Measurements from ENCODE around the gene MON1A. TPM values are rescaled to one million over a fixed set of nuclear protein-coding genes. Genes with fewer than 3 reads are reported as not detected.
A peak's percentile ranks its signal among the peaks of the same experiment; 100 is the strongest.
"Not testable (repeated sequence)": the region's sequence is repeated elsewhere in the genome, so short reads cannot be mapped to it uniquely, and the experiment has no call there.

Gene MON1A
- total RNA-seq, 1 experiment from 2014 or later: 20.9 TPM

DNA sequence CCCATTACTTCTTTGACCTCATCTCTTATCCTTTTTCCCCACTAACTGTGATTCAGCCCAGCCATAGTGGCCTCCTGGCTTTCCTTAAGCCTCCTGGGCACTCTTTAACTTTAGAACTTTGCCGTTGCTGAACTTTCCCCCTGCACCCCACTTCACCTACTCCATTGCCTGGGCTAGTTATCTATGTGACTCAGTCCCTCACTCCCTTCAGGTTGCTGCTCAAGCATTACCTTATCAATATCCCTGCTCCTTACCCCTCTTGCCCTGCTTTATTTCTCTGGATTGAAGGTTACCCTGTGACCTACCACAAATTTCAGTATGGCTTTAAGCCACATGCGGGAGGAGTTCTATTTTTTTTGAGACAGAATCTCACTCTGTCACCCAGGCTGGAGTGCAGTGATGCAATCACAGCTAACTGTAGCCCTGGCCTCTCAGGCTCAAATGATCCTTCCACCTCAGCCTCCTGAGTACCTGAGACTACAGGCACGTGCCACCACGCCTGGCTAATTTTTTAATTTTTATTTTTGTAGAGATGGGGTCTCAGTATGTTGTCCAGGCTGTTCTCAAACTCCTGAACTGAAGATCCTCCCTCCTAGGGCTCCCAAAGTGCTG lies 3.4 kb downstream of the MON1A start:
- DNase-seq (ENCODE audit: low read depth): no peak
- in situ Hi-C loops (cut with HindIII; ENCODE audit: low pct_unique_long_range_greater_than_20kb, low sequenced_read_pairs): no loop called here

DNA sequence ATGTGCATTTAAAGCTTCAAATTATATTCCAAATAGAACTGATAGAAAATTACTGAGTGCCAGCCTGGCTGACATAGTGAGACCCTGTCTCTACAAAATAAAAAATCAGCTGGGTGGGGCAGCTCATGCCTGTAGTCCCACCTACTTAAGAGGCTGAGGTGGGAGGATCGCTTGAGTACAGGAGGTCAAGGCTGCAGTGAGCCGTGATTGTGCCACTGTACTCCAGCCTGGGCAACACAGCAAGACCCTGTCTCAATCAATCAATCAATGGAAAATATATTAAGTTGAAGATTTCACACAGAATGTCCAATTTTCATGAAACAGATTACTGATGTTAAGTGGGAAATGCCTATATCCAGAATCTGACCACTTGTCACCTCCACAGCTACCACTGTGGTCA lies 4.1 kb downstream of the MON1A start:
- no peak for DNase-seq (ENCODE audit: low read depth)
- in situ Hi-C loops (cut with HindIII; ENCODE audit: low pct_unique_long_range_greater_than_20kb, low sequenced_read_pairs): no loop called here

GRCh38 chr3:49924683-49925082 lies 4.9 kb downstream of the MON1A start:
- DNase-seq (ENCODE audit: low read depth): peak; percentile 32
- in situ Hi-C loops (cut with HindIII; ENCODE audit: low pct_unique_long_range_greater_than_20kb, low sequenced_read_pairs): no loop called here

DNA sequence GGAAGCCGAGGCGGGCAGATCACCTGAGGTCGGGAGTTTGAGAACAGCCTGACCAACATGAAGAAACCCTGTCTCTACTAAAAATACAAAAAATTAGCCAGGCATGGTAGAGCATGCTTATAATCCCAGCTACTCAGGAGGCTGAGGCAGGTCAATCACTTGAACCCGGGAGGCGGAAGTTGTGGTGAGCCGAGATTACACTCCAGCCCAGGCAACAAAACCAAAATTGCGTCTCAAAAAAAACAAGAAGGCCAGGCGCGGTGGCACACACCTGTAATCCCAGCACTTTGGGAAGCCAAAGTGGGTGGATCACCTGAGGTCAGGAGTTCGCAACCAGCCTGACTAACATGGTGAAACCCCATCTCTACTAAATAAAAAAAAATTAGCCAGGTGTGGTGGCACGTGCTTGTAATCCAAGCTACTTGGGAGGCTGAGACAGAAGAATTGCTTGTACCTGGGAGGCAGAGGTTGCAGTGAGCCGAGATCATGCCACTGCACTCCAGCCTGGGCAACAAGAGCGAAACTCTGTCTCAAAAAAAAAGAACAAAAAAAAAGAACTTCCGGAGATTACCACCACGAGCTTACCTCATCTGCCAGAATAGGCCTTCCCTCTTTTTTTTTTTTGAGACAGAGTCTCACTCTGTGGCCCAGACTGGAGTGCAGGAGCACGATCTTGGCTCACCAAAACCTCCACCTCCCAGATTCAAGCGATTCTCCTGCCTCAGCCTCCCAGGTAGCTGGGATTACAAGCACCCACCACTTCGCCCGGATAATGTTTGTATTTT lies 11.6 kb downstream of the MON1A start:
- DNase-seq (ENCODE audit: low read depth); in situ Hi-C loops (cut with HindIII; ENCODE audit: low pct_unique_long_range_greater_than_20kb, low sequenced_read_pairs): not testable (repeated sequence)

GRCh38 chr3:49916686-49917085 lies 12.9 kb downstream of the MON1A start:
- no peak for DNase-seq (ENCODE audit: low read depth)
- in situ Hi-C loops (cut with HindIII; ENCODE audit: low pct_unique_long_range_greater_than_20kb, low sequenced_read_pairs): no loop called here

DNA sequence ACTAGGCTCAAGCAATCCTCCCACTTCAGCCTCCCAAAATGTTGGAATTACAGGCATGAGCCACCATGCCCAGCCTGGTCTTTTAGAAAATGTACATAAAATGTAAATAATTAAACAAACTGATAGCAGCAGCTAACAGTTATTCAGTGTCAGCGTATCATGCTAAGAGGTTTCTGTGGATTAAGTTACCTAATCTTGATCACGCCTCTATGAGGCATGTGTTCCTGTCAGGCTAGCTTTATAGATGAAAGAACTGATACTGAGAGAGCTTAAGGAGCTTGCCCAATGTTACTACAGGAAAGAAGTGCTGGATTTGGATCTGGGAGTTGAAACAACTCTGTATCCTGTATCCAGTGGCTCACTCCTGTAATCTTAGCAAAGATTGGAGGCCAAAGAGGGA lies 14.7 kb downstream of the MON1A start:
- in situ Hi-C loops (cut with HindIII; ENCODE audit: low pct_unique_long_range_greater_than_20kb, low sequenced_read_pairs): no loop called here
- no peak for DNase-seq (ENCODE audit: low read depth)

DNA sequence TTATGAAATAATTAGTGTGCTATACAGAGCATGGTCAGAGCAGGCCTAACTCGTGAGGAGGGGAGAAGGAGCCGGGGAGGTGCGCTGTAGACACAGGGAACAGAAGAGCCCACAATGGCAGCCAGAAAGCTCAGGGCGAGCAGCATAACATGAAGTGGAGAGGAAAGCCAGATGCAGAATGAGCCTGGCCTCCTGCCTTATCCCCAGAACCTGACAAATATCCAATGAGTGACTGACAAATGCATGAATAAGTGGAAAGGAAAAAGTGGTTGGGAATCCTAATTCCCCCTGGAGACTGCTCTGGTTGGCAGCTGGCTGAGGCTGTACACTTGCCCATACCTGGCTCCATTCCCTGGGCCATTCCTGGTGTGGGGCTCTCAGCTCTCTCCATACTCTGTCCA lies 16.7 kb downstream of the MON1A start:
- in situ Hi-C loops (cut with HindIII; ENCODE audit: low pct_unique_long_range_greater_than_20kb, low sequenced_read_pairs): no loop called here
- DNase-seq (ENCODE audit: low read depth): no peak

- in situ Hi-C loops (cut with HindIII; ENCODE audit: low pct_unique_long_range_greater_than_20kb, low sequenced_read_pairs): no loop called here
- no peak for DNase-seq (ENCODE audit: low read depth)
Measured at GRCh38 chr3:49911611-49912010, 18.0 kb downstream of the MON1A start.

DNA sequence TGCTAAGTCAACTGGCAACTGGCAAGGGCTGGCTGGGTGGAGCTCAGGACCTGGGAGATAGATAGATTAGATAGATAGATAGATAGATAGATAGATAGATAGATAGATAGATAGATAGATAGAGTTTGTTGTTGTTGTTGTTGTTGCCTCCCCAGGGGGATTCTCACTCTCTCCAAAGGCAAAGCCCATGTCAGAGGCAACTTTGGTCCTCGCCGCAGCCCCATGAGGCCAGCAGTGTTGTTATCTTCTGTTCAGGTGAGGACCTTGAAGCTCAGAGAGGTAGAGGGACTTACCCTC lies 18.5 kb downstream of the MON1A start:
- in situ Hi-C loops (cut with HindIII; ENCODE audit: low pct_unique_long_range_greater_than_20kb, low sequenced_read_pairs): no loop called here
- no peak for DNase-seq (ENCODE audit: low read depth)

DNA sequence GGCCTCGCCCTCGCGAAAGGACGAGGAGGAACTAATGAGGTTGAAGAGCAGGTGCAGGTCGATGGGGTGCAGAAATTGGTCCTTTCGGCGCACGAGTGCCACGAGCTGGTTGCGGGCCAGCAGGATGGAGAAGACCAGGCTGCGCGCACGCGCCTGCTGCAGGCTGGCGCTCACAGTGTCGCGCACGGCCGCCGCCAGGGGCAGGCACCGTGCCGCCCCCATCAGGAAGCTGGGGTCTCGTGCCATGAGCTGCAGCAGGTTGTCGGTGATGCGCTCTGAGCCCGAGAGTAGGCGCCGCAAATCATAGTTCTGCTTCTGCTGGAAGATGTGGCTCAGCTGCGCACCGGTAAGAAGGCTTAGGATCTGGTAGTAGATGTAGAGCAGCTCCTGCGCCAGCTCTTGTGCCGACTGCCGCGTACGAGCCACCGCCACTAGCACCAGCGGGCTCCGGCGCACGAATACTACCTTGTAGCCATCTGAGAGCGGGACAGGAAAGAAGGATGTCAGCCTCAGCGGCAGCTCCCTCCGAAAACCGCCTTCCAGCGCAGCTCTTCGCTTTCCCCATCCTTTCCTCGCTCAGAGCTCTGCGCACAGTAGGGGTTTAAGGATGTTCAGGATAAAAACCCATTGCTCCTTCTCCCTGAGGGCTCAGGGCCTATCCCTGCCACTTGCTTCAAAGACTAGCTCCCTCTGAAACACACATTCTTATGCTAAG lies 19.0 kb downstream of the MON1A start:
- in situ Hi-C loops (cut with HindIII; ENCODE audit: low pct_unique_long_range_greater_than_20kb, low sequenced_read_pairs): no loop called here

GRCh38 chr3:49908373-49909199 lies 21.0 kb downstream of the MON1A start:
- in situ Hi-C loops (cut with HindIII; ENCODE audit: low pct_unique_long_range_greater_than_20kb, low sequenced_read_pairs): no loop called here
- DNase-seq (ENCODE audit: low read depth): no peak

More for the DNA sequence above, 19.0 kb downstream of the MON1A start:
- DNase-seq (ENCODE audit: low read depth): no peak

- peak; percentile 26 for DNase-seq (ENCODE audit: low read depth)
- in situ Hi-C loops (cut with HindIII; ENCODE audit: low pct_unique_long_range_greater_than_20kb, low sequenced_read_pairs): no loop called here
Measured at GRCh38 chr3:49906073-49906743, 23.4 kb downstream of the MON1A start.

DNA sequence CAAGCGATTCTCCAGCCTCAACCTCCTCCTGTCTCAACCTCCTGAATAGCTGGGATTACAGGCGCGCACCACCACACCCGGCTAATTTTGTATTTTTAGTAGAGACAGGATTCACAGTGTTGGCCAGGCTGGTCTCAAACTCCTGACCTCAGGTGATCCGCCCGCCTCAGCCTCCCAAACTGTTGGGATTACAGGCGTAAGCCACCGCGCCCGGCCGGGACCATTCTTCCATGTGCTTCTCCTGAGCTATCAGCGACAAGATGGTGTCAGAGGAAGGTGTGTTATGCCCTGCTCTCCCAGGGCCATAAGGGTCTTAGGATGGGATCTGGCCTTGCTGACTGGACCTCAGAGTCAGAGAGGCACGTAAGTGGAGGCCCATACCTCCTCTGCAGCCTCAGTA lies 25.2 kb downstream of the MON1A start:
- DNase-seq (ENCODE audit: low read depth); in situ Hi-C loops (cut with HindIII; ENCODE audit: low pct_unique_long_range_greater_than_20kb, low sequenced_read_pairs): not testable (repeated sequence)

DNA sequence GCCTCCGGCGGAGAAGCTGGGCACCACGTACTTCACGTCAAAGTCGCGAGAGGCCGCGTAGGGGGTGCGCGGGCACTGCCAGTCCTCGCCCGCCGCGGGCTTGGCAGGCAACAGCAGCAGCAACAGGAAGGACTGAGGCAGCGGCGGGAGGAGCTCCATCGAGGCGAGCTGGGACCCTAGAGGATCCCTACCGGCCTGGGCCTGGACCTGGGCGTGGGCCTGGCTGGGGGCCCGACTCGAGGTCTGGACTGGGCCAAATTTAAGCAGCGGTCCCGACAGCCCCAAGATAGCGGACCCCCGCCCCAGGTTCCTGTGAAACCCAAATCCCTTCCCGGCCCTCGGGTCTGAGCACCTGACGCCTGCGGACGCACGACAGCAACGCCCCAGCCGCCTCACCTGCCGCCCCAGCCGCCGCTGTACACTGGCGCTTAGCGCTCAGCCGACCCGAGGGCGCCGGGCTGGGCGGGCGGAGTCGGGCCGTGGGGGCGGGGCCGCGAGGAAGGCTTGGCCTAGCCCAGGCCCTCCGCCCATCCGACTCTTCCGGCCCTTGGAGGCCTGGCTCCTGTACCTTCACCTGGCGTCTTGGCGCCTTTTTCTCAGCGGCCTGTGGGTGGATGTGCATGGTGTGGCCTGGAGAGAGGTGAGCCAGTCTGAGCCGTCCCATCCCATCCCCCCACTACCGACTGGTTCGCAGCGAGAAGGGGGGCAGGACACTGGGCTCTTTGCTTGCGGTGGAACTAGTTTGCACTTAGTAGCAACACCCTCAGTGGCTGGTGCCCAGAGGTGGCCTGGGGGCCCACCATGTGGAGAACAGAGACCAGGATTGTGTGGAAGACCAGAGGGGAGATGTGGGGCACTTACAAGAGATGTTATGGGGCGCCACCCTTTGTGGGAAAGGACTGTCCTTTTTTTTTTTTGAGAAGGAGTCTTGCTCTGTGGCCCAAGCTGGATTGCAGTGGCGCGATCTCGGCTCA lies 25.9 kb downstream of the MON1A start, which contains the start of gene MST1R:
Gene MST1R, minus strand, starts transcription at position 423 of the 974 bp plus-strand sequence. Its CDS starts 264 bp downstream, at position 159.
- DNase-seq (ENCODE audit: low read depth): no peak
- in situ Hi-C loops (cut with HindIII; ENCODE audit: low pct_unique_long_range_greater_than_20kb, low sequenced_read_pairs): no loop called here

DNA sequence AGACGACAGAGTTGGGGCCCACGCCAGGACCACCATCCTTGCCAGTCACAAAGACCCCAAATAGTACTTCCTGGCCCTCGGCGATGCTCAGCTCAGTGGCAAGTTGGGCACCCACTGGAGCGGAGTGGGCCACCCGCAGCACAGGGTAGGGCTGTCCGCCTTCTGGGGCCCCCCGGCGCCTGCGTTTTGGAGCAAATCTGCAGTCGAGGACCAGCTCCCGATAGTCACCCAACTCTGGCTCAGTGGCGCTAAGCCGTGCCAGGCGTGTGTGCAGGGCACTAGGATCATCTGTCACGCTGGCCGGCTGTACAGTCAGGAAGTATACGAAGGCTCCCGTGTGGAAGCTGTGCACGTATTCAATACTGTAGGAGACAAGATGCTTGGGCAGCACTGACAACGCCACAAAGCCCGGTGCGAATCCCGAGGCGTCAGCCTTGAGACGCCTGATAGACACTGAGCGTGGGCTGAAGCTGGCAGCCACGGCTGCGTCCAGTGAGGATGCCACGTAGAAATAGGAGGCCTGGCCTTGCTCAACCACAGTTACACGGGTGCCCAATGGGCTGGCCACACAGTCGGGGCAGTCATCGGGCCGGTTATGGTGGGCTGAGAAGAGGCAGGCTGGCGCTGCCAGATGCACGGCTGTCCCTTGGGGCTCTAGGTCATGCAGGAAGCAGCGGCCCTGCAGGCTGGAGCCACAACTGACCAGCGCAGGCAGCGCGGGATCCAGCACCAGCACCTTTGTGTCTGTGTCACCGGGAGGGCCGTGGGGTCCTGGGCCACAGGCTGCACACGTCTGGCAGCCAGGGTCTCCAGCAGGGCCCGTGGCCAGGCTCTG lies 26.9 kb downstream of the MON1A start:
- DNase-seq (ENCODE audit: low read depth): no peak
- in situ Hi-C loops (cut with HindIII; ENCODE audit: low pct_unique_long_range_greater_than_20kb, low sequenced_read_pairs): no loop called here
